Body of pancreas (tissue), 4 donors: Measurements from ENCODE around the gene FAHD1. TPM values are rescaled to one million over a fixed set of nuclear protein-coding genes. Genes with fewer than 3 reads are reported as not detected.
A peak's percentile ranks its signal among the peaks of the same experiment; 100 is the strongest.

Source experiments
- ATAC-seq: fragments of 150-250 bp; one replicate; pipeline ENCODE4 v1.9.1; 2016
- DNase-seq, 4 donors: peaks; one replicate each; pipeline ENCODE4 v3.0.0-alpha.2; 2019
- H3K27ac ChIP-seq, 4 donors: fragments of 200-600 bp; sonication (generic); 1 replicate in 3 of 4; 2 replicates in 1 of 4; pipeline versions ENCODE4 v1.5.1 to v1.6.1; 2016 to 2019; ENCODE audit warnings: mild to moderate bottlenecking in 1 of 4, mixed read lengths in 1 of 4, moderate library complexity in 1 of 4
- H3K27me3 ChIP-seq, 2 donors: fragments of 200-600 bp; sonication (generic); one replicate each; pipeline ENCODE4 v1.6.0; 2016; ENCODE audit warnings: mild to moderate bottlenecking in 1 of 2
- H3K36me3 ChIP-seq, 2 donors: fragments of 200-600 bp; sonication (generic); replicated peaks in 1 of 2; 2 replicates each; pipeline ENCODE4 v1.5.1; 2016; ENCODE audit warnings: low read depth in 2 of 2; ENCODE audit not compliant: insufficient read depth in 1 of 2
- H3K4me1 ChIP-seq: fragments of 200-600 bp; sonication (generic); one replicate; pipeline ENCODE4 v1.6.0; 2016
- H3K4me3 ChIP-seq, 2 donors: fragments of 200-600 bp; sonication (generic); 1 replicate in 1 of 2; 2 replicates in 1 of 2; pipeline ENCODE4 v1.5.1; 2016 to 2019
- H3K9me3 ChIP-seq, 3 donors: fragments of 200-600 bp; sonication (generic); 1 replicate in 2 of 3; 2 replicates in 1 of 3; pipeline ENCODE4 v1.5.1; 2016
- CTCF ChIP-seq, 7 experiments: fragments of 450-650 bp in 4 of 7; fragments of 200-600 bp in 3 of 7; sonication (generic) in 3 of 7; IDR thresholded peaks; one replicate each; pipeline ENCODE4 v1.5.1; 2016 to 2019; ENCODE audit warnings: antibody characterized with exemption in 7 of 7
- POLR2A ChIP-seq, 3 donors: fragments of 450-650 bp; IDR thresholded peaks; one replicate each; pipeline ENCODE4 v1.6.1; 2016; ENCODE audit warnings: antibody characterized with exemption in 3 of 3, mild to moderate bottlenecking in 2 of 3
- WGBS, 2 donors: methylation state at CpG; one replicate each; pipeline ENCODE4 v1.1.5; 2017; 5-methylcytosine and 5-hydroxymethylcytosine counted together
- intact Hi-C: fragments of 100-400 bp; cut with DNase I; formaldehyde crosslinking; loops from one replicate; pipeline ENCODE4 v1.15.1; 2023
- total RNA-seq, 2 donors: library from RNA; depleted of rRNA; stranded (reverse); fragments of >200 nt; gene quantifications; one replicate each; pipeline ENCODE4 v1.1.0, GENCODE V29; 2016

FAHD1 gene
- total RNA-seq, 2 donors from 2014 or later: 32.6 to 50.8 TPM

- no peak overlapping the region for H3K27ac ChIP-seq
- 88 to 90% methylated on average over 8 to 25 of the region's 25 CpGs for WGBS, 2 donors
- peaks cover 0 to 6% of the 10 kb centered on the region in 2 donors for H3K36me3 ChIP-seq
- H3K4me1 ChIP-seq: peaks cover 32% of the 10 kb centered on the region
- no peaks in the 10 kb centered on the region for H3K9me3 ChIP-seq
- TF ChIP-seq POLR2A (IDR thresholded peaks at IDR 0.05) (no peak), CTCF (IDR thresholded peaks at IDR 0.05) (no peak)
- H3K4me3 ChIP-seq: no peak overlapping the region
- intact Hi-C loops: no loop called here
- DNase-seq (peak in 1 of 4 donors; percentile 13), ATAC-seq (no peak)
- no peaks in the 10 kb centered on the region for H3K27me3 ChIP-seq
These were observed 37.4 kb upstream of the FAHD1 start for GRCh38 chr16:1789643-1790045.

GRCh38 chr16:1790261-1790610 is 36.8 kb upstream of the FAHD1 start:
- ATAC-seq (no peak), DNase-seq (no peak)
- intact Hi-C loops: no loop called here
- no peak overlapping the region for H3K27ac ChIP-seq
- H3K4me3 ChIP-seq: no peak overlapping the region
- TF ChIP-seq CTCF (IDR thresholded peaks at IDR 0.05): no peak
- TF ChIP-seq POLR2A (IDR thresholded peaks at IDR 0.05): no peak
- 93% methylated on average over 15 of the region's 15 CpGs for WGBS, 2 donors
- H3K4me1 ChIP-seq: peaks cover 32% of the 10 kb centered on the region
- H3K9me3 ChIP-seq: no peaks in the 10 kb centered on the region
- peaks cover 0 to 6% of the 10 kb centered on the region in 2 donors for H3K36me3 ChIP-seq
- no peaks in the 10 kb centered on the region for H3K27me3 ChIP-seq

- H3K4me3 ChIP-seq: no peak overlapping the region
- DNase-seq: peak in 2 of 4 donors; percentile 5 to 13
- intact Hi-C loops: no loop called here
- peaks cover 28% of the 10 kb centered on the region for H3K4me1 ChIP-seq
- H3K36me3 ChIP-seq: peaks cover 0 to 6% of the 10 kb centered on the region in 2 donors
- no peak overlapping the region for H3K27ac ChIP-seq
- no peaks in the 10 kb centered on the region for H3K9me3 ChIP-seq
- no peak for ATAC-seq
- TF ChIP-seq POLR2A (IDR thresholded peaks at IDR 0.05) (no peak), CTCF (IDR thresholded peaks at IDR 0.05) (no peak)
- 86 to 95% methylated on average over 18 to 35 of the region's 44 CpGs for WGBS, 2 donors
- H3K27me3 ChIP-seq: no peaks in the 10 kb centered on the region
These were observed 36.3 kb upstream of the FAHD1 start for GRCh38 chr16:1790611-1791255.

GRCh38 chr16:1791256-1791942 is 35.6 kb upstream of the FAHD1 start:
- H3K36me3 ChIP-seq: peaks cover 0 to 6% of the 10 kb centered on the region in 2 donors

More at GRCh38 chr16:1791256-1791942, 35.6 kb upstream of the FAHD1 start:
- Histone ChIP-seq H3K4me3 (no peak overlapping the region), H3K27me3 (no peaks in the 10 kb centered on the region), H3K27ac (no peak overlapping the region), H3K4me1 (peaks cover 27% of the 10 kb centered on the region), H3K9me3 (no peaks in the 10 kb centered on the region)
- no peak for ATAC-seq
- WGBS, 2 donors: 94 to 96% methylated on average over 7 to 51 of the region's 53 CpGs
- intact Hi-C loops: no loop called here
- TF ChIP-seq POLR2A (IDR thresholded peaks at IDR 0.05): no peak
- TF ChIP-seq CTCF (IDR thresholded peaks at IDR 0.05): no peak
- DNase-seq: no peak
